ENCODE results near the gene IGDCC3. TPM values are rescaled to one million over a fixed set of nuclear protein-coding genes. Genes with fewer than 3 reads are reported as not detected.

The IGDCC3 gene
- total RNA-seq, 3 donors from 2014 or later (not counting 1 experiment from before 2014, with no cell fraction given) = not detected

DNA sequence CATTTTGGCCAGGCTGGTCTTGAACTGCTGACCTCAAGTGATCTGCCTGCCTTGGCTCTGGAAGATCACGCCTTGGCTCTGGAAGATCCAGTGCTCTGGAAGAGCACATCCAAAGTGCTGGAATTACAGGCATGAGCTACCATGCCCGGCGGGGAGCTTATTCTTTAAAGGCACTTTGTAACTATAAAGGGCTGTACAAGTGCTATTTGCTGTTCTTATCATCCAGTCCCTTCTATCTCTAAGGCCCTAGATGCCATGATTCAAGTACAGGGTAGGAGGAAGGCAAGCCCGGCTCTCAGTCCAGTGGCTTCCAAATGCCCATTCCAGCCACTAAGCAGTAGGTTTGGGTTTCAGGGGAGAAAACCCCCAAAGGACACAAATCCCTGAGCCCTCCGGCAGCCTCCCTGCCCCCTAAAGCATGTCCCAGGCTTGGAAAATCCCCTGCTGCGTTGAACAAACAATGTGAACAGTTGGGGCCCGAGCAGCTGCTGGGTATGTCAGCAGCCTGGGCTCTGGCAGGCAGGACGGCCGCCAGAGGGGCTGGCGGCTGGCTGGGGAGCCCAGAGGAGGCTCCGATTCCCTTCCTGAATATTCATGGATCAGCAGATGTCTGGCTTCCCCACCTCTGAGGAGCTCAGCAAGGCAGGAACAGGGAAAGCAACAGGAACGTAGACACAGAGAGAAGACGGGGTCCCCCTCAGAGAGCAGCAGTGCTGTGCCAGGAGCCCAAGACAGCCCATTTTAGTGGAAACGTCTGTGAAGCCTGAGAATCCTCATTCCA lies 37.2 kb upstream of the IGDCC3 start:
- H3K27ac Mint-ChIP-seq = no peak overlapping the region
- no peaks in the 10 kb centered on the region for H3K9me3 Mint-ChIP-seq
- ATAC-seq (no peak), DNase-seq (no peak)
- H3K4me1 ChIP-seq (ENCODE audit: control insufficient read depth, insufficient read depth, low read length) = no peaks in the 10 kb centered on the region
- TF ChIP-seq, protein P1, sequence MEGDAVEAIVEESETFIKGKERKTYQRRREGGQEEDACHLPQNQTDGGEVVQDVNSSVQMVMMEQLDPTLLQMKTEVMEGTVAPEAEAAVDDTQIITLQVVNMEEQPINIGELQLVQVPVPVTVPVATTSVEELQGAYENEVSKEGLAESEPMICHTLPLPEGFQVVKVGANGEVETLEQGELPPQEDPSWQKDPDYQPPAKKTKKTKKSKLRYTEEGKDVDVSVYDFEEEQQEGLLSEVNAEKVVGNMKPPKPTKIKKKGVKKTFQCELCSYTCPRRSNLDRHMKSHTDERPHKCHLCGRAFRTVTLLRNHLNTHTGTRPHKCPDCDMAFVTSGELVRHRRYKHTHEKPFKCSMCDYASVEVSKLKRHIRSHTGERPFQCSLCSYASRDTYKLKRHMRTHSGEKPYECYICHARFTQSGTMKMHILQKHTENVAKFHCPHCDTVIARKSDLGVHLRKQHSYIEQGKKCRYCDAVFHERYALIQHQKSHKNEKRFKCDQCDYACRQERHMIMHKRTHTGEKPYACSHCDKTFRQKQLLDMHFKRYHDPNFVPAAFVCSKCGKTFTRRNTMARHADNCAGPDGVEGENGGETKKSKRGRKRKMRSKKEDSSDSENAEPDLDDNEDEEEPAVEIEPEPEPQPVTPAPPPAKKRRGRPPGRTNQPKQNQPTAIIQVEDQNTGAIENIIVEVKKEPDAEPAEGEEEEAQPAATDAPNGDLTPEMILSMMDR (IDR thresholded peaks at IDR 0.05) = no peak
- intact Hi-C loops (cut with micrococcal nuclease) = no loop called here
- H3K27me3 ChIP-seq (ENCODE audit: control insufficient read depth, insufficient read depth, low read length) = peaks cover 5% of the 10 kb centered on the region
- peaks cover 9 to 30% of the 10 kb centered on the region in 2 donors for H3K27me3 Mint-ChIP-seq (ENCODE audit: low read depth in 2 of 2)
- H3K4me1 Mint-ChIP-seq = no peaks in the 10 kb centered on the region
- no peak overlapping the region for H3K27ac ChIP-seq (ENCODE audit: low read length)
- H3K9me3 ChIP-seq (ENCODE audit: control insufficient read depth, insufficient read depth, low read length) = no peaks in the 10 kb centered on the region
- no peaks in the 10 kb centered on the region for H3K36me3 Mint-ChIP-seq
- no peaks in the 10 kb centered on the region for H3K36me3 ChIP-seq (ENCODE audit: control insufficient read depth, insufficient read depth, low read length)
- H3K4me3 ChIP-seq (ENCODE audit: low read length) = no peak overlapping the region
- no peak overlapping the region for H3K4me3 Mint-ChIP-seq
- 87% methylated on average over 14 of the region's 14 CpGs for WGBS (ENCODE audit: insufficient coverage)

DNA sequence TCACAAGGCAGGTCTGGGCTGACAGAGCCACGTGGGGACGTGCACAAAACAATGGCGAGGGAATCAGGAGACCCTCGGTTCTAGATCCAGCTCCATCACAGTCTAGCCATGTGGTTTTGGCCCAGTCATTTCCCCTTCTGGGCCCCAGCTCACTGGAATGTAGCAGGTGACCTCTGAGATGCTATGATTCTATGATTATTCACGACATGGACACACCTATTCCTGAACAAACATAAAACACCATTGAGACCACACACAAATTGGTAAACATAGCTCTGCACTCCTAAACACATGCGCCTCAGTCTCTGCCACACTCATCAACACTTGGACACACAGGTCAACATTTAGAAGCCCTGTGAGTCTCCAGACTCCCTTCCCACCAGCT lies 36.0 kb upstream of the IGDCC3 start:
- TF ChIP-seq, protein P1 (IDR thresholded peaks at IDR 0.05) = no peak
- no peak overlapping the region for H3K4me3 Mint-ChIP-seq

DNA sequence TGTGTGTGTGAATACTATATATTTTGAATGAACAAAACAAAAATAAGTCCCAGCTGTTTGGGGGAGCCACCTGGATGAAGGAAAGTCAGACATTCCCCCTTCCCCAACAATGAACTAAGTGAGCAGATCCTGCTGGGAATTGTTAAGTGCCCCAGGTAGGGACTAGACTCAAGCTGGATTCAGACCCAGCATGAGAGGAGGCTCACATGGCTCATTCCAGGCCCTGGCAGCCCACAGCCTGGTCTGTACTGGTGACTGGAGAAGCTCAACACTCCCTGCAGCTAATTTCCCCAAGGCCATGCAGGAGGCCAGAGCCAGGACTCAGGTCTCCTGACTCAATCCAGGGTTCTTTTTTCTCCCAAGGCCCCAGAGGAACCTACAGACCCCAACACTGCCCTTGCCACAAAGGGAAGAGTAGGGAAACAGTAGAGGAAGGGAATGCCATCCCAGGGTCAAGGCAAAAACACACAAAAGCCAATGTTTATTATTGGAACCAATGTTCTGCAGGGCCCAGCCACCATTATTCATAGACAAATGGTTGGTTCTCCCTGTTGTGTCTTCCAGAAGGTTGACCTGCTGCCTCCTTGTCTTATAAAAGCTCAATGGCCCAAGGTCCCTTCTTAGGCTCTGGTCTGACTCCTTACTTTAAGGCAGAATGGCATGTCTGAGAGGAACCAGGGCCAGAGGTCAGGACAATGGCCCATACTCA lies 35.4 kb upstream of the IGDCC3 start:
- DNase-seq (no peak), ATAC-seq (no peak)
- H3K27me3 ChIP-seq (ENCODE audit: control insufficient read depth, insufficient read depth, low read length) = peaks cover 2% of the 10 kb centered on the region
- H3K9me3 ChIP-seq (ENCODE audit: control insufficient read depth, insufficient read depth, low read length) = no peaks in the 10 kb centered on the region
- Mint-ChIP-seq H3K4me3 (no peak overlapping the region), H3K27me3 (ENCODE audit: low read depth in 2 of 2) (peaks cover 3 to 16% of the 10 kb centered on the region in 2 donors), H3K36me3 (no peaks in the 10 kb centered on the region), H3K27ac (no peak overlapping the region), H3K4me1 (no peaks in the 10 kb centered on the region), H3K9me3 (no peaks in the 10 kb centered on the region)
- H3K4me1 ChIP-seq (ENCODE audit: control insufficient read depth, insufficient read depth, low read length) = no peaks in the 10 kb centered on the region
- no peaks in the 10 kb centered on the region for H3K36me3 ChIP-seq (ENCODE audit: control insufficient read depth, insufficient read depth, low read length)
- H3K27ac ChIP-seq (ENCODE audit: low read length) = no peak overlapping the region
- intact Hi-C loops (cut with micrococcal nuclease) = no loop called here
- TF ChIP-seq, protein P1 (IDR thresholded peaks at IDR 0.05) = no peak
- no peak overlapping the region for H3K4me3 ChIP-seq (ENCODE audit: low read length)

More for the DNA sequence above, 36.0 kb upstream of the IGDCC3 start:
- no peaks in the 10 kb centered on the region for H3K9me3 ChIP-seq (ENCODE audit: control insufficient read depth, insufficient read depth, low read length)
- WGBS (ENCODE audit: insufficient coverage) = 86% methylated on average over 6 of the region's 6 CpGs
- Mint-ChIP-seq H3K9me3 (no peaks in the 10 kb centered on the region), H3K4me1 (no peaks in the 10 kb centered on the region), H3K36me3 (no peaks in the 10 kb centered on the region), H3K27me3 (ENCODE audit: low read depth in 2 of 2) (peaks cover 6 to 19% of the 10 kb centered on the region in 2 donors), H3K27ac (no peak overlapping the region)
- no peak for ATAC-seq
- no peaks in the 10 kb centered on the region for H3K4me1 ChIP-seq (ENCODE audit: control insufficient read depth, insufficient read depth, low read length)
- no peak overlapping the region for H3K27ac ChIP-seq (ENCODE audit: low read length)
- intact Hi-C loops (cut with micrococcal nuclease) = no loop called here
- H3K36me3 ChIP-seq (ENCODE audit: control insufficient read depth, insufficient read depth, low read length) = no peaks in the 10 kb centered on the region
- H3K27me3 ChIP-seq (ENCODE audit: control insufficient read depth, insufficient read depth, low read length) = peaks cover 2% of the 10 kb centered on the region
- H3K4me3 ChIP-seq (ENCODE audit: low read length) = no peak overlapping the region
- DNase-seq = no peak

All from natural killer cell (primary cell).